K562 (cell line): Measurements from ENCODE around the gene RAI1. TPM values are rescaled to one million over a fixed set of nuclear protein-coding genes. Genes with fewer than 3 reads are reported as not detected.

Source experiments
- CC2D1A ChIP-seq: fragments of 450-650 bp; IDR thresholded peaks from 2 replicates; pipeline ENCODE4 v1.6.1; 2017; ENCODE audit warnings: mild to moderate bottlenecking
- DIDO1 ChIP-seq: fragments of 450-650 bp; IDR thresholded peaks from 2 replicates; pipeline ENCODE4 v1.6.1; 2016; ENCODE audit warnings: low read depth, missing biosample characterization, missing genetic modification characterization
- DMBX1 ChIP-seq: fragments of 250-450 bp; sonication (Bioruptor Pico); IDR thresholded peaks from 2 replicates; pipeline ENCODE4 v1.8.0; 2022; ENCODE audit warnings: inconsistent platforms, mild to moderate bottlenecking, moderate library complexity, borderline replicate concordance
- MYNN ChIP-seq, 2 experiments: sonication (generic); formaldehyde crosslinking in 1 of 2; IDR thresholded peaks; 2 replicates each; pipeline versions ENCODE4 v1.5.0 to v1.6.1; 2016 to 2020; ENCODE audit warnings: antibody characterized with exemption in 1 of 2, missing genetic modification reagents in 1 of 2
- NFIC ChIP-seq: fragments of 450-650 bp; IDR thresholded peaks from 2 replicates; pipeline ENCODE4 v1.6.1; 2017; ENCODE audit warnings: mild to moderate bottlenecking, inconsistent platforms
- NFYB ChIP-seq: IDR thresholded peaks from 2 replicates; pipeline ENCODE4 v1.6.1; 2011; ENCODE audit warnings: mild to moderate bottlenecking, moderate library complexity; ENCODE audit not compliant: insufficient read length; ENCODE audit errors: extremely low read depth
- NRF1 ChIP-seq, 2 experiments: fragments of 450-650 bp; IDR thresholded peaks in 1 of 2; conservative IDR thresholded peaks in 1 of 2; 2 replicates each; pipeline ENCODE4 v1.6.1; 2014; ENCODE audit warnings: mild to moderate bottlenecking in 2 of 2
- PHTF2 ChIP-seq: fragments of 250-450 bp; sonication (Bioruptor Pico); IDR thresholded peaks from 2 replicates; pipeline ENCODE4 v1.5.0; 2021; ENCODE audit warnings: mild to moderate bottlenecking
- POLR2AphosphoS5 ChIP-seq: IDR thresholded peaks from 2 replicates; pipeline ENCODE4 v1.6.1; 2011; ENCODE audit warnings: mild to moderate bottlenecking, low read depth, low read length, moderate library complexity; ENCODE audit not compliant: control insufficient read depth, insufficient read depth
- POLR3A ChIP-seq: IDR thresholded peaks from 2 replicates; pipeline ENCODE4 v1.6.1; 2011; ENCODE audit warnings: borderline replicate concordance, mild to moderate bottlenecking, moderate library complexity; ENCODE audit not compliant: insufficient read length, insufficient read depth; ENCODE audit errors: extremely low read depth
- RBM14 ChIP-seq: fragments of 200-400 bp; formaldehyde crosslinking; IDR thresholded peaks from 2 replicates; pipeline ENCODE4 v1.6.1; 2018; ENCODE audit warnings: low read depth, mild to moderate bottlenecking, low read length, moderate library complexity, borderline replicate concordance; ENCODE audit not compliant: insufficient read depth
- RBM25 ChIP-seq: fragments of 200-400 bp; formaldehyde crosslinking; IDR thresholded peaks from 2 replicates; pipeline ENCODE4 v1.6.1; 2018; ENCODE audit warnings: low read length, low read depth, moderate library complexity; ENCODE audit not compliant: severe bottlenecking
- SMARCA5 ChIP-seq: fragments of 450-650 bp; IDR thresholded peaks from 2 replicates; pipeline ENCODE4 v1.6.1; 2016
- YY1 ChIP-seq, 3 experiments: IDR thresholded peaks; 2 replicates each; pipeline ENCODE4 v1.6.1; 2011; ENCODE audit warnings: low read length in 2 of 3, mild to moderate bottlenecking in 2 of 3, moderate library complexity in 2 of 3, borderline replicate concordance in 1 of 3, control low read depth in 1 of 3, low read depth in 1 of 3; ENCODE audit not compliant: insufficient read depth in 3 of 3, insufficient replicate concordance in 2 of 3, control insufficient read depth in 1 of 3, insufficient read length in 1 of 3; ENCODE audit errors: extremely low read depth in 1 of 3
- ZNF263 ChIP-seq: sonication (generic); formaldehyde crosslinking; IDR thresholded peaks from 2 replicates; pipeline ENCODE4 v1.8.0; 2022; ENCODE audit warnings: mild to moderate bottlenecking, missing genetic modification reagents, borderline replicate concordance
- ZNF324 ChIP-seq: fragments of 250-450 bp; sonication (Bioruptor Pico); IDR thresholded peaks from 2 replicates; pipeline ENCODE4 v1.4.0; 2020; ENCODE audit warnings: mild to moderate bottlenecking
- ZNF408 ChIP-seq: fragments of 250-450 bp; sonication (Bioruptor Pico); IDR thresholded peaks from 2 replicates; pipeline ENCODE4 v1.4.0; 2020; ENCODE audit warnings: low read depth, mild to moderate bottlenecking, moderate library complexity
- ZNF780A ChIP-seq: fragments of 250-450 bp; sonication (Bioruptor Pico); IDR thresholded peaks from 2 replicates; pipeline ENCODE4 v1.5.0; 2021; ENCODE audit warnings: mild to moderate bottlenecking
- polyA plus RNA-seq, 8 experiments: library from polyadenylated mRNA; depleted of rRNA in 4 of 8; stranded (reverse) in 5 of 8; unstranded in 3 of 8; fragments of >200 nt; fragmentation: Nextera tagmentation in 2 of 8; fragmentation: Illumina TruSeq in 1 of 8; extraction: Ambion mirVana in 2 of 8; extraction: Trizol in 1 of 8; gene quantifications; 2 replicates each; pipeline versions ENCODE4 v1.2.1 to v1.2.3, GENCODE V29; 2011 to 2014; ENCODE audit warnings: inconsistent platforms in 1 of 8, missing spikeins in 1 of 8
- total RNA-seq, 7 experiments: library from RNA; depleted of rRNA in 6 of 7; stranded (reverse); fragments of >200 nt in 6 of 7; fragmentation: Illumina TruSeq in 2 of 7; extraction: Trizol in 2 of 7; gene quantifications; 2 replicates each; pipeline versions ENCODE4 v1.2.1 to v1.2.3, GENCODE V29; 2011 to 2021; ENCODE audit warnings: low replicate concordance in 1 of 7
- TF ChIP-seq, protein P1 (sequence below): fragments of 450-650 bp; IDR thresholded peaks from 2 replicates; pipeline ENCODE4 v1.6.1; 2016; ENCODE audit warnings: antibody characterized with exemption
- TF ChIP-seq, protein P2 (sequence below), 2 experiments: IDR thresholded peaks; 2 replicates each; pipeline ENCODE4 v1.6.1; 2012; ENCODE audit warnings: improper control_type of control experiment in 2 of 2, low read depth in 2 of 2, low read length in 2 of 2, borderline replicate concordance in 1 of 2
- TF ChIP-seq, protein P3 (sequence below): sonication (generic); formaldehyde crosslinking; IDR thresholded peaks from 2 replicates; pipeline ENCODE4 v1.8.0; 2022; ENCODE audit warnings: missing genetic modification reagents, mild to moderate bottlenecking, moderate library complexity, borderline replicate concordance

Gene RAI1
- total and polyA plus RNA-seq, 9 of the 15 experiments (the other 6 are each of a cell fraction or from before 2014, with no cell fraction given) = 0.68 to 19.9 (median 5.5) TPM

DNA sequence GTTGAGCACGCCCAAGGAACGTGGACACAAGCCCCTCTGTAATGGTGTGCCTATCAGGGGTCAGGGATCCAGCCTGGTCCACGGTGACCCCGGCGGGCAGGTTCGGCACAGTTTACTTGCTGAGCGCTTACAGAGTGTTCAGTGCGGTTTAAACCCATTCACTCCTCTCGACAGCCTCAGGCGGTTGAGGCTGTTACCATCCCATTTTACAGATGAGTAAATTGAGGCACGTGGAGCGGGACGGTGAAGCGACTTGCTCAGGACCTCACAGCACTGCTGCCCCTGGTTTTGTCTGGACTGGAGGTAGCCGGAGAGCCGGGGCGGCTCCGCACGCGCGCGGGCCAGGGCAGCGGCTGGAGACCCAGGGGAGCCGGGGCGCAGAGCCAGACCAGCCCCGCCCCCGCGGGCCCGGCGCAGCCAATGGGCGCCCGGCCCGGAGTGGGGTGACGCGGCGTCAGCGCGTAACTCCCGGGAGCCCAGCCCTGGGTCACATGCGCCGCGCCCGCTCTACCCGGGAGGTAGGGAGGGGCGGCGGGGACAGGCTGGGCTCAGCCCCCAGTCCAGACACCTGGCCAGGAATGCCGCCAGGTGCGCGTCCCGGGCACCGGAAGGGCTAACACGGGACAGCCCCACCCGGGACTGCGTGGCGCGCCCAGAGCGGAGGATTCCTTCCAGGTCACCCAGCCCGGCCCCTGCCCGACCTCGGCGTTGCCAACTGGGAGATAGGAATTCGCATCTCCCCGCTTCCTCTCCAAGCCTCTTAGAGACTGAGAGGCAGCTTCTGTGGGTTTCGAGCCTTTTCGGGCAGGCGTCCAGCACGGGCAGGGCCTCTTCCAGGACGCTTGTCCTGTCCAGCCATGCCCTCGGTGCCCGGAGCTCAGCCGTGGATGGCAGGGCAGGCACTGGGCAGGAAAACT lies 158.8 kb downstream of the RAI1 start (continued):
- TF ChIP-seq YY1 (IDR thresholded peaks at IDR 0.05; ENCODE audit: borderline replicate concordance in 1 of 3, control insufficient read depth in 1 of 3, extremely low read depth in 1 of 3, insufficient read depth in 3 of 3, insufficient read length in 1 of 3, insufficient replicate concordance in 2 of 3, low read depth in 1 of 3, low read length in 2 of 3) = no peak
- TF ChIP-seq ZNF408 (CRISPR knock-in tag) = no peak
- TF ChIP-seq PHTF2 (CRISPR knock-in tag) = no peak
- no peak for TF ChIP-seq RBM14
- 0 out of 2 replicates have a peak, but pooled peaks have one; percentile 52 for TF ChIP-seq MYNN (IDR thresholded peaks at IDR 0.05)
- TF ChIP-seq MYNN (CRISPR knock-in tag; IDR thresholded peaks at IDR 0.05) = no peak
- TF ChIP-seq, protein P1, sequence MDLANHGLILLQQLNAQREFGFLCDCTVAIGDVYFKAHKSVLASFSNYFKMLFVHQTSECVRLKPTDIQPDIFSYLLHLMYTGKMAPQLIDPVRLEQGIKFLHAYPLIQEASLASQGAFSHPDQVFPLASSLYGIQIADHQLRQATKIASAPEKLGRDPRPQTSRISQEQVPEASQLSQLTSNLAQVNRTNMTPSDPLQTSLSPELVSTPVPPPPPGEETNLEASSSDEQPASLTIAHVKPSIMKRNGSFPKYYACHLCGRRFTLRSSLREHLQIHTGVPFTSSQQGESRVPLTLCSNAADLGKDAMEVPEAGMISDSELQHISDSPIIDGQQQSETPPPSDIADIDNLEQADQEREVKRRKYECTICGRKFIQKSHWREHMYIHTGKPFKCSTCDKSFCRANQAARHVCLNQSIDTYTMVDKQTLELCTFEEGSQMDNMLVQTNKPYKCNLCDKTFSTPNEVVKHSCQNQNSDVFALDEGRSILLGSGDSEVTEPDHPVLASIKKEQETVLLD = no peak
- TF ChIP-seq, protein P2, sequence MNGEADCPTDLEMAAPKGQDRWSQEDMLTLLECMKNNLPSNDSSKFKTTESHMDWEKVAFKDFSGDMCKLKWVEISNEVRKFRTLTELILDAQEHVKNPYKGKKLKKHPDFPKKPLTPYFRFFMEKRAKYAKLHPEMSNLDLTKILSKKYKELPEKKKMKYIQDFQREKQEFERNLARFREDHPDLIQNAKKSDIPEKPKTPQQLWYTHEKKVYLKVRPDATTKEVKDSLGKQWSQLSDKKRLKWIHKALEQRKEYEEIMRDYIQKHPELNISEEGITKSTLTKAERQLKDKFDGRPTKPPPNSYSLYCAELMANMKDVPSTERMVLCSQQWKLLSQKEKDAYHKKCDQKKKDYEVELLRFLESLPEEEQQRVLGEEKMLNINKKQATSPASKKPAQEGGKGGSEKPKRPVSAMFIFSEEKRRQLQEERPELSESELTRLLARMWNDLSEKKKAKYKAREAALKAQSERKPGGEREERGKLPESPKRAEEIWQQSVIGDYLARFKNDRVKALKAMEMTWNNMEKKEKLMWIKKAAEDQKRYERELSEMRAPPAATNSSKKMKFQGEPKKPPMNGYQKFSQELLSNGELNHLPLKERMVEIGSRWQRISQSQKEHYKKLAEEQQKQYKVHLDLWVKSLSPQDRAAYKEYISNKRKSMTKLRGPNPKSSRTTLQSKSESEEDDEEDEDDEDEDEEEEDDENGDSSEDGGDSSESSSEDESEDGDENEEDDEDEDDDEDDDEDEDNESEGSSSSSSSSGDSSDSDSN (IDR thresholded peaks at IDR 0.05; ENCODE audit: borderline replicate concordance in 1 of 2, low read depth in 2 of 2, low read length in 2 of 2) = peak in 1 of 2 experiments; percentile 66; a peak in 1 of 4 replicates
- no peak; the same call in 1 of the 2 replicates for TF ChIP-seq DMBX1 (CRISPR knock-in tag)
- no peak for TF ChIP-seq POLR3A
- TF ChIP-seq RBM25 = peak; percentile 73
- no peak for TF ChIP-seq ZNF780A (CRISPR knock-in tag)
- TF ChIP-seq ZNF324 (CRISPR knock-in tag) = peak; percentile 8; the same call in 1 of the 2 replicates
- TF ChIP-seq SMARCA5 = peak; percentile 97
- TF ChIP-seq DIDO1 (tag) = no peak
- TF ChIP-seq NFYB = peak; percentile 39
- peak; percentile 82 to 84 for TF ChIP-seq NRF1 (conservative IDR thresholded peaks at IDR 0.05 in 1 of 2, IDR thresholded peaks at IDR 0.05 in 1 of 2)
- peak; percentile 70; the same call in 1 of the 2 replicates for TF ChIP-seq ZNF263
- TF ChIP-seq NFIC = peak; percentile 43
- TF ChIP-seq, protein P3, sequence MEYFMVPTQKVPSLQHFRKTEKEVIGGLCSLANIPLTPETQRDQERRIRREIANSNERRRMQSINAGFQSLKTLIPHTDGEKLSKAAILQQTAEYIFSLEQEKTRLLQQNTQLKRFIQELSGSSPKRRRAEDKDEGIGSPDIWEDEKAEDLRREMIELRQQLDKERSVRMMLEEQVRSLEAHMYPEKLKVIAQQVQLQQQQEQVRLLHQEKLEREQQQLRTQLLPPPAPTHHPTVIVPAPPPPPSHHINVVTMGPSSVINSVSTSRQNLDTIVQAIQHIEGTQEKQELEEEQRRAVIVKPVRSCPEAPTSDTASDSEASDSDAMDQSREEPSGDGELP (CRISPR knock-in tag) = peak; percentile 60; the same call in 1 of the 2 replicates
- peak; percentile 58; the same call in 1 of the 2 replicates for TF ChIP-seq POLR2AphosphoS5
- TF ChIP-seq CC2D1A = 0 out of 2 replicates have a peak, but pooled peaks have one; percentile 16
